Measurements from ENCODE around the gene DKC1. TPM values are rescaled to one million over a fixed set of nuclear protein-coding genes. Genes with fewer than 3 reads are reported as not detected.
A peak's percentile ranks its signal among the peaks of the same experiment; 100 is the strongest.

DKC1 gene
- polyA plus RNA-seq, 3 donors: 14.1 to 21.6 (median 17.0) TPM

GRCh38 chrX:154729439-154729838 lies 33.2 kb upstream of the DKC1 start:
- Mint-ChIP-seq H3K4me1 (peaks cover 98% of the 10 kb centered on the region), H3K4me3 (no peak overlapping the region), H3K9me3 (peaks cover 0 to 3% (median 0%) of the 10 kb centered on the region in 7 donors), H3K27me3 (ENCODE audit: low read depth in 3 of 3) (no peaks in the 10 kb centered on the region), H3K27ac (peak overlapping the region in 6 of 7 donors; percentile 9 to 96 (median 84)), H3K36me3 (peaks cover 5 to 14% of the 10 kb centered on the region in 2 donors)
- Histone ChIP-seq H3K36me3 (replicated peaks in 1 of 2; ENCODE audit: control insufficient read depth in 1 of 2, insufficient read depth in 2 of 2, low read length in 2 of 2) (no peaks in the 10 kb centered on the region), H3K79me2 (ENCODE audit: insufficient read depth, low read length) (peaks cover 89% of the 10 kb centered on the region), H3K27me3 (ENCODE audit: control insufficient read depth in 2 of 2, insufficient read depth in 2 of 2, low read length in 2 of 2) (no peaks in the 10 kb centered on the region), H3K4me3 (replicated peaks in 1 of 3; ENCODE audit: low read depth in 2 of 3, low read length in 3 of 3) (no peak overlapping the region), H3K27ac (ENCODE audit: low read depth in 1 of 2, low read length in 2 of 2) (peak overlapping the region; percentile 25 to 83), H4K20me1 (ENCODE audit: insufficient read depth, low read length) (no peaks in the 10 kb centered on the region), H3K9me3 (replicated peaks in 1 of 2; ENCODE audit: control insufficient read depth in 1 of 2, insufficient read depth in 1 of 2, low read length in 2 of 2) (no peaks in the 10 kb centered on the region), H3K9ac (ENCODE audit: insufficient read depth, low read length, poor library complexity, severe bottlenecking) (no peak overlapping the region), H2AFZ (ENCODE audit: insufficient read depth, low read depth, low read length, poor library complexity, severe bottlenecking) (no peak overlapping the region), H3K4me2 (replicated peaks; ENCODE audit: extremely low read depth, low read length, poor library complexity, severe bottlenecking) (no peak overlapping the region), H3K4me1 (ENCODE audit: control insufficient read depth in 1 of 2, insufficient read depth in 2 of 2, low read length in 2 of 2) (peaks cover 98 to 100% of the 10 kb centered on the region in 2 donors)
- intact Hi-C loops (cut with micrococcal nuclease): no loop called here
- DNase-seq: peak in 2 of 3 donors; percentile 25 to 43
- TF ChIP-seq CTCF (IDR thresholded peaks at IDR 0.05): no peak
- 83% methylated on average over 3 of the region's 3 CpGs for WGBS (ENCODE audit: insufficient coverage)

GRCh38 chrX:154730253-154730891 lies 32.3 kb upstream of the DKC1 start:
- Histone ChIP-seq H3K27ac (ENCODE audit: low read depth in 1 of 2, low read length in 2 of 2) (peak overlapping the region; percentile 53 to 83), H3K4me3 (replicated peaks in 1 of 3; ENCODE audit: low read depth in 2 of 3, low read length in 3 of 3) (peak overlapping the region in 1 of 3 experiments; percentile 28), H3K4me1 (ENCODE audit: control insufficient read depth in 1 of 2, insufficient read depth in 2 of 2, low read length in 2 of 2) (peaks cover 97 to 100% of the 10 kb centered on the region in 2 donors), H4K20me1 (ENCODE audit: insufficient read depth, low read length) (no peaks in the 10 kb centered on the region), H3K9ac (ENCODE audit: insufficient read depth, low read length, poor library complexity, severe bottlenecking) (no peak overlapping the region), H2AFZ (ENCODE audit: insufficient read depth, low read depth, low read length, poor library complexity, severe bottlenecking) (no peak overlapping the region), H3K9me3 (replicated peaks in 1 of 2; ENCODE audit: control insufficient read depth in 1 of 2, insufficient read depth in 1 of 2, low read length in 2 of 2) (no peaks in the 10 kb centered on the region), H3K79me2 (ENCODE audit: insufficient read depth, low read length) (peaks cover 86% of the 10 kb centered on the region), H3K4me2 (replicated peaks; ENCODE audit: extremely low read depth, low read length, poor library complexity, severe bottlenecking) (no peak overlapping the region), H3K27me3 (ENCODE audit: control insufficient read depth in 2 of 2, insufficient read depth in 2 of 2, low read length in 2 of 2) (no peaks in the 10 kb centered on the region), H3K36me3 (replicated peaks in 1 of 2; ENCODE audit: control insufficient read depth in 1 of 2, insufficient read depth in 2 of 2, low read length in 2 of 2) (no peaks in the 10 kb centered on the region)
- no peak for DNase-seq
- H3K4me3 Mint-ChIP-seq: peak overlapping the region; percentile 27 to 39
- peaks cover 5 to 14% of the 10 kb centered on the region in 2 donors for H3K36me3 Mint-ChIP-seq
- peaks cover 0 to 3% (median 0%) of the 10 kb centered on the region in 7 donors for H3K9me3 Mint-ChIP-seq
- peak overlapping the region; percentile 43 to 96 (median 83) for H3K27ac Mint-ChIP-seq
- no CpG with 5 or more reads among the region's 6 CpGs for WGBS (ENCODE audit: insufficient coverage)
- H3K4me1 Mint-ChIP-seq: peaks cover 98% of the 10 kb centered on the region
- no peak for TF ChIP-seq CTCF (IDR thresholded peaks at IDR 0.05)
- intact Hi-C loops (cut with micrococcal nuclease): no loop called here
- no peaks in the 10 kb centered on the region for H3K27me3 Mint-ChIP-seq (ENCODE audit: low read depth in 3 of 3)

Data from CD14-positive monocyte (primary cell).